GM19395 (cell line): ENCODE results near the gene CENPA.
"Not testable (repeated sequence)": the region's sequence is repeated elsewhere in the genome, so short reads cannot be mapped to it uniquely, and the experiment has no call there.

Experiments
- ATAC-seq: cut with Tn5 transposase; IDR thresholded peaks from one replicate; pipeline ENCODE4 v1.9.1; 2021; ENCODE audit warnings: mild to moderate bottlenecking, moderate library complexity; ENCODE audit not compliant: unreplicated experiment

CENPA gene

GRCh38 chr2:26759845-26760244, 26.0 kb upstream of the CENPA start:
- no peak for ATAC-seq

GRCh38 chr2:26760991-26761390, 24.9 kb upstream of the CENPA start:
- not testable (repeated sequence) for ATAC-seq

DNA sequence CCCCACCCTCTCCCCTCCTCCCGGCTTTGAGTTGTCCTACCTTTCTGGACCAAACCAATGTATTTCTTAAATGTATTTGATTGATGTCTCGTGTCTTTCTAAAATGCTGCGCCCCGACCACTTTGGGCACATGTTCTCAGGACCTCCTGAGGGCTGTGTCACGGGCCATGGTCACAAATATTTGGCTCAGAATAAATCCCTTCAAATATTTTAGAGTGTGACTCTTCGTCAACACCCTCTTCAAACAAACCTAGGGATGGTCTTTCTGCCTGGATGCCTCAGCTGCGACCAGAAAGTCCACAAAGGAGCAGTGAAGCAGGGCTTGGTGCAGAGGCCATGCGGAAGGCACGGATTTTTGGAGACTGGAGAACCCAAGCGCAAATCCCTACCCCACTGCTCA, 22.8 kb upstream of the CENPA start:
- no peak for ATAC-seq

DNA sequence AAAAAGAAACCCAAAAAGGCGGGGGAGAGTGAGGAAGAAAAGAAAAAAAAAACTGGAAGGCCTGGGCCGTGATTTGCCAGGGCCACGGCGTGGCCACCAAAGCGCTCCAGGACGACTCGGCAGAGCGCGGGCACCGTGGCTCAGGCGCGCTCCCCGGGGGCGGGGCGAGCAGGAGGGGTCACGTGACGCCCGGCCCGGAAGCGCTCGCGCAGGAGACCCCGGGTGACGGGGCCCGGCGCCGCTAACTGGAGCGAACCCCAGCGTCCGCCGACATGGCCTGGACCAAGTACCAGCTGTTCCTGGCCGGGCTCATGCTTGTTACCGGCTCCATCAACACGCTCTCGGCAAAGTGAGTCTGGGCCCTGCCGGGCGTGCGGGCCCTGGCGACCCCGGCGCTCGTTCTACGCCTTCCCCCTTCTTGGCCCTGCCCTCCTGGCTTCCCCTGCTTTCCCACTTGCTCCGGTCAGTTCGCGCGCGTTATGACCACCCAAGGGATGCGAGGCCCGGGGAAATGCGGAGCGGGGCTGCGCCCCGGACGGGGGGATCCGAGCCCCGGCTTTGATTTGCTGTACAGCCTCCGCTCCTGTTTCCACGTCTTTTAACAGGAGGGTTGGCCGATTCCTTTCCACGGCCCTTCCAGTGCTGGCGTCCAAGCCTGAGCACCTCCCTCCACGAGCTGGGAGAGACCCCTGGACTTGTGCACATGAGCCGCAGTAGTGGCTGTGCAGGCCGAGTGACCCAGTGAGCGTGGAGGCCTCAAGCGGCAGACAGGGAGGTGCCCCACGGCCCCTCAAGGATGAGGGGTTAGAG, 21.6 kb upstream of the CENPA start, which contains the start of gene SLC35F6:
Gene SLC35F6, plus strand, starts transcription at position 207 of the 810 bp plus-strand sequence. Its CDS starts 66 bp downstream, at position 273.
- peak; percentile 83 for ATAC-seq

GRCh38 chr2:26764906-26765305, 20.9 kb upstream of the CENPA start:
- ATAC-seq, result no peak

- no peak for ATAC-seq
Measured at GRCh38 chr2:26765475-26766200, 20.2 kb upstream of the CENPA start.

DNA sequence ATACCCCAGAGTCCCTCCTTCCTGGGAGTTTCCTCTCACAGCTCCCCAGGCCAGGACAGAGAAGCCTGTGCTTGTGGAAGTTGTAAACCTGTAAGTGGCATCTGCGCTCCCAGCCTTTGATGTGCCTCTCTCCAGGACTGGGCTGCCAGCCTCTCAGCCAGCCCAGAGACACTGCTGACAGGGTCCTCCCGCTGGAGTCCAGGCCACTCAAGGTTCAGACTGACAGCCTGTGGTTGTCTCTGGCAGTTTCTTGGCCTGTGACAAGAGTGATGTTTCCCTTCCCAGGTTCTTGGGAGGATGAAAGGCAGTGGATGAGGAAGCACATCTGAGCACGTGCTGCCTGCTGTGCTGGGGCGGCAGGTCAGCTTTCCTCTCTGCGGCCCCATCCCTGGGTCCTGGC, 18.7 kb upstream of the CENPA start:
- no peak for ATAC-seq

DNA sequence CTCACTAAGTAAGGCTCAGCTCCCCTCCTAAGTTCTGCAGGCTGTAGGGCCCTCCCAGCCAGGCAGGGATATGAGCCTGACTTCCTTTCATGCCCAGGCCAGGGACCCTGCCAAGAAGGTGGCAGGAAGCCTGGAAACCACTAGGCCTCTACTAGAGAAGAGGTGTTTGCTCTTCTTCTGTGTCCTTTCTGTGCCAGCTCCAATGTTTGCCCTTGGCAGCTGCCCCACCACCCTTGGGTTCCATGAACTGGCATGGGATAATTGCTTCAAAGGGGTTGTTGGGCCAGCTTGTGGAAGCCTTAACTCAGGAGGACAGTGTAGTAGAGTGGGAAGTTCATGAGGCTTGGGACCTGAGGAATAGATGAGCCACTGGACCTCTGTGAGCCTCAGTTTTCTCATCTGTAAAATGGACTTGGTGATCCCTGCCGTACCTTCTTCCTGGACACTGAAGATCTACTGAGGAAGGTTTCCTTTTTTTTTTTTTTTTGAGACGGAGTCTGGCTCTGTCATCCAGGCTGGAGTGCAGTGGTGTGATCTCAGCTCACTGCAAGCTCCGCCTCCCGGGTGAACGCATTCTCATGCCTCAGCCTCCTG, 17.9 kb upstream of the CENPA start:
- ATAC-seq, result no peak

- no peak for ATAC-seq
Measured at GRCh38 chr2:26768759-26769088, 17.1 kb upstream of the CENPA start.

- no peak for ATAC-seq
Measured at GRCh38 chr2:26769089-26769761, 16.6 kb upstream of the CENPA start.

DNA sequence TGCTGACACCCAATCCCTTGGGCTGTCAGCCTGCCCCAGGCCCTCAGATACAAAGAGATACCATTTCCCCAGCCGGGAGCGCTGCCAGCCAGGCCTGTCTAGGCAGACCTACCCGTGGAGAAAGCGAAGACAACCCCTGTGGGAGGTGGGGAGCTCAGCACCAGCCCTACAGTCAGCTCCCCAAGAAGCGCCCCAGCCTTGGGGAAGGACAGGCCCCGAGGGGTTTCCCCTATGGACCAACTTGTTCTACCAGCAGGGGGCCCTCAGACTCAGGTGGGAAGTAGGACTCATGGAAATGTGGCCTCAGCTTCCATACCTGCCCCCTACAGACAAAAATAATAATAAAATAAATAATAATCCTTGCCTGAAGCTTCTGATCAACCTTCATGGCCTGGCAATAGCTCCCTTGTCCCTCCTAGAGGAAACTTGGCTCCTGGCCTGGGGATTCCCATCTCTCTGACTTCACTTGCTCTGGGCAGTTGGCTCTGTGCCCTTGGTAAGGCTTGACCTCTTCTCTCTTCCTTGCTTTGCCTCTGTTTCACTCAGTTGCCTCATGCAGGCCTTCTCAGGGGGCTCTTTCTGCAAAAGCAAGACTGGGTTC, 14.8 kb upstream of the CENPA start:
- no peak for ATAC-seq

DNA sequence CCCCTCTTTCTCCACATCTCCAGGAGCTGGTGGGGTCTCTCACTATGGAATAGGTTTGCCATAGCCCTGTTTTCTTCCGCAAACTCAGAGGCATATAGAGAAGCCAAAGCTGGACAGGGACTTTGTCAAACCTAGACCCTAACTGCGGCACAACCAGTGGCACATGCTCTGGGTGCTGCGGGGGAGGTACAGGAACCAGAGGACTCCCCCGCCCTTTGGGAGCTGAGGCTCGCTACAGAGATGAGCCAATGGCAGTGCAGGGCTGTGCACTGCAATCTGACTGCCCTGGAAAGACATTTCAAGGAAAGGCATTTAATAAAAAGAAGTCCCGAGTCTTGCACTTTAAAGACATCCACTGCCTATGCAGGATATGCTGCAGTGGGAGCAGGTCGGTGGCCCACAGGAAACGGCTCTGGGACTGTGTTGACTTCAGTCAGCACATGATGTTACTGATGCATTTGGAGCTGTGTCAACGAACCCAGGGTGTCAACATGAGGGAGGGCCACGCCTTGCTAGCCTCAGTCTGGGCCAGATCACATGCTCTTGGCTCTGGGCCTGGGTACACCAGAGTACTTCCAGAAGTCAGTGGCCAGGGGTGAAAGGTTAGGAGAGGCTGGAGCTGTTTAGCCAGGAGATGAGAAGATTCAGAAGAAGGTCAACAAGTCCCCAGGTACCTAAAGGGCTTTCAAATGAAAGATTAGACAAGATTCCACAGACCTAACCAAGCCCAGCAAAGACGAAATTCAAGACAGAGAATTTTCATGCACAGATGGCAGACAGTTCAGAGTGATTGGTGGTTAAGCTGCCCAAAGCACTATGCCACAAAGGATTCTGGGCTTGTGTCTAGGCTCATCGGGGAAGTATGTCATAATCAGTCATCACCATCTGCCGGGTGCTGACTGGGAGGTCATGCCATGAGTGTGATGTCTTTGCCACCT, 13.5 kb upstream of the CENPA start:
- ATAC-seq, result no peak

- no peak for ATAC-seq
Measured at GRCh38 chr2:26776195-26776800, 9.6 kb upstream of the CENPA start.

DNA sequence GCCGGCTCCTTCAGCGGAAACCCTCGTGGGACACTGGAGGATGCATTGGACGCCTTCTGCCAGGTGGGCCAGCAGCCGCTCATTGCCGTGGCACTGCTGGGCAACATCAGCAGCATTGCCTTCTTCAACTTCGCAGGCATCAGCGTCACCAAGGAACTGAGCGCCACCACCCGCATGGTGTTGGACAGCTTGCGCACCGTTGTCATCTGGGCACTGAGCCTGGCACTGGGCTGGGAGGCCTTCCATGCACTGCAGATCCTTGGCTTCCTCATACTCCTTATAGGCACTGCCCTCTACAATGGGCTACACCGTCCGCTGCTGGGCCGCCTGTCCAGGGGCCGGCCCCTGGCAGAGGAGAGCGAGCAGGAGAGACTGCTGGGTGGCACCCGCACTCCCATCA, 7.8 kb upstream of the CENPA start:
- ATAC-seq, result no peak

- no peak for ATAC-seq
Measured at GRCh38 chr2:26778507-26778906, 7.3 kb upstream of the CENPA start.

- ATAC-seq, result no peak
Measured at GRCh38 chr2:26780203-26780760, 5.6 kb upstream of the CENPA start.

GRCh38 chr2:26782876-26783704, 2.8 kb upstream of the CENPA start:
- ATAC-seq, result no peak

DNA sequence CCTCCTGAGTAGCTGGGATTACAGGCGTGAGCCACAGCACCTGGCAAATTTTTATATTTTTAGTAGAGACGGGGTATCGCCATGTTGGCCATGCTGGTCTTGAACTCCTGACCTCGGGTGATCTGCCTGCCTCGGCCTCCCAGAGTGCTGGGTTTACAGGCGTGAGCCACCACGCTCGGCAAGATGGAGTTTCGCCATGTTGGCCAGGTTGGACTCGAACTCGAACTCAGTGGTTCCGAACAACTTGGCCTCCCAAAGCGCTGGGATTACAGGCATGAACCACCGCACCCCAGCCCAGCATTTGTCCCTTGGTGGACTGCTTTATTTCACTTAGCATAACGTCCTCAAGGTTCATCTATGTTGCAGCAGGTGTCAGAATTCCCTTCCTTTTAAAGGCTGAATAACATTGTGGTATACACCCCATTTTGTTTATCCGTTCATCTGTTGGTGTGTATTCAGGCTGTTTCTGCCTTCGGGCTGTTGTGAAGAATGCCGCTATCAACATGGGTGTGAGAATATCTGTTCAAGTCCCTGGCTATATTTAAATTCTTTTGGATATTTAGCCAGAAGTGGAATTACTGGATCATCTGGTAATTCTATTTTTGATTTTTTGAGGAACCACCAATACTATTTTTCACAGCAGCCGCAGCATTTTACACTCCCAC, 1.2 kb upstream of the CENPA start:
- no peak for ATAC-seq
